H1 (cell line): ENCODE results near the gene CENPB. TPM values are rescaled to one million over a fixed set of nuclear protein-coding genes. Genes with fewer than 3 reads are reported as not detected.

ENCODE experiments used
- BACH1 ChIP-seq: IDR thresholded peaks from 2 replicates; pipeline ENCODE4 v1.6.1; 2012; ENCODE audit warnings: low read length, improper control_type of control experiment
- BCL11A ChIP-seq, 2 experiments: IDR thresholded peaks; one replicate each; pipeline ENCODE4 v1.6.1; 2011; ENCODE audit warnings: low read depth in 2 of 2, low read length in 2 of 2, mild to moderate bottlenecking in 2 of 2
- CBX5 ChIP-seq: fragments of 300-800, 300-1000 bp; sonication (generic); IDR thresholded peaks from 2 replicates; pipeline ENCODE4 v1.7.1; 2016; ENCODE audit warnings: antibody characterized with exemption, low read length, low read depth
- CBX8 ChIP-seq: fragments of 300-800, 300-1000 bp; sonication (generic); IDR thresholded peaks from 2 replicates; pipeline ENCODE4 v1.7.1; 2016; ENCODE audit warnings: low read depth, low read length, borderline replicate concordance
- CEBPB ChIP-seq: IDR thresholded peaks from 2 replicates; pipeline ENCODE4 v1.6.1; 2012; ENCODE audit warnings: low read depth, low read length
- CTBP2 ChIP-seq: IDR thresholded peaks from 2 replicates; pipeline ENCODE4 v1.7.0; 2011; ENCODE audit warnings: borderline replicate concordance, mild to moderate bottlenecking, moderate library complexity, mixed read lengths, low read length; ENCODE audit not compliant: insufficient read depth, insufficient read length
- EGR1 ChIP-seq: IDR thresholded peaks from 2 replicates; pipeline ENCODE4 v1.6.1; 2011; ENCODE audit warnings: low read depth, low read length, borderline replicate concordance
- EP300 ChIP-seq, 2 experiments: IDR thresholded peaks; 1 replicate in 1 of 2; 2 replicates in 1 of 2; pipeline ENCODE4 v1.6.1; 2011 to 2012; ENCODE audit warnings: low read depth in 2 of 2, low read length in 2 of 2, mild to moderate bottlenecking in 2 of 2, borderline replicate concordance in 1 of 2, inconsistent platforms in 1 of 2, moderate library complexity in 1 of 2
- GTF2F1 ChIP-seq: IDR thresholded peaks from 2 replicates; pipeline ENCODE4 v1.6.1; 2012; ENCODE audit warnings: low read depth, low read length, improper control_type of control experiment, borderline replicate concordance
- MAFK ChIP-seq: IDR thresholded peaks from 2 replicates; pipeline ENCODE4 v1.6.1; 2012; ENCODE audit warnings: low read depth, mild to moderate bottlenecking, improper control_type of control experiment, low read length
- MAX ChIP-seq: IDR thresholded peaks from 2 replicates; pipeline ENCODE4 v1.6.1; 2012; ENCODE audit warnings: inconsistent platforms
- POLR2AphosphoS5 ChIP-seq: IDR thresholded peaks from 2 replicates; pipeline ENCODE4 v1.6.1; 2011; ENCODE audit warnings: low read depth, low read length
- RFX5 ChIP-seq: IDR thresholded peaks from 2 replicates; pipeline ENCODE4 v1.6.1; 2011; ENCODE audit warnings: low read depth, low read length, improper control_type of control experiment, borderline replicate concordance
- SAP30 ChIP-seq: fragments of 300-600 bp; sonication (generic); IDR thresholded peaks from 2 replicates; pipeline ENCODE4 v1.7.1; 2012; ENCODE audit warnings: low read length, moderate library complexity, mild to moderate bottlenecking, inconsistent platforms; ENCODE audit not compliant: insufficient read depth, insufficient replicate concordance
- SP1 ChIP-seq: IDR thresholded peaks from 2 replicates; pipeline ENCODE4 v1.6.1; 2011; ENCODE audit warnings: low read depth, low read length
- SP2 ChIP-seq: IDR thresholded peaks from 2 replicates; pipeline ENCODE4 v1.6.1; 2012; ENCODE audit warnings: mild to moderate bottlenecking, low read length, inconsistent platforms
- SUZ12 ChIP-seq: fragments of 200-600 bp; sonication (generic); IDR thresholded peaks from 2 replicates; pipeline ENCODE4 v1.6.1; 2012; ENCODE audit warnings: mild to moderate bottlenecking, inconsistent platforms, low read length, moderate library complexity, mixed read lengths
- TAF1 ChIP-seq: IDR thresholded peaks from 2 replicates; pipeline ENCODE4 v1.6.1; 2011; ENCODE audit warnings: mild to moderate bottlenecking, low read depth, low read length
- TCF12 ChIP-seq: IDR thresholded peaks from 2 replicates; pipeline ENCODE4 v1.6.1; 2011; ENCODE audit warnings: low read depth, mild to moderate bottlenecking, low read length
- TEAD4 ChIP-seq: IDR thresholded peaks from 2 replicates; pipeline ENCODE4 v1.6.1; 2012; ENCODE audit warnings: low read depth, low read length, inconsistent platforms, mixed read lengths
- YY1 ChIP-seq: IDR thresholded peaks from 2 replicates; pipeline ENCODE4 v1.6.1; 2011; ENCODE audit warnings: low read depth, mild to moderate bottlenecking, low read length
- polyA plus RNA-seq, 7 experiments: library from polyadenylated mRNA; depleted of rRNA in 3 of 7; stranded (reverse) in 5 of 7; unstranded in 2 of 7; fragments of >200 nt in 5 of 7; fragments of 200-250 nt in 2 of 7; gene quantifications; 1 replicate in 5 of 7; 2 replicates in 1 of 7; 4 replicates in 1 of 7; pipeline versions ENCODE4 v1.2.1 to v1.2.3, GENCODE V29; 2011 to 2013; ENCODE audit warnings: missing spikeins in 2 of 7, mixed read lengths in 2 of 7
- total RNA-seq: library from RNA; stranded (reverse); fragmentation: NEBNext Ultra II Directional; extraction: Animal tissue kit (Norgen Biotek cat#: 25700); gene quantifications from 2 replicates; pipeline ENCODE4 v1.2.1, GENCODE V29; 2021
- TF ChIP-seq, protein P1 (sequence below): IDR thresholded peaks from 2 replicates; pipeline ENCODE4 v1.6.1; 2012; ENCODE audit warnings: low read length, inconsistent platforms

The CENPB gene
- total and polyA plus RNA-seq, 2 of the 8 experiments (the other 6 are each of a cell fraction or from before 2014, with no cell fraction given), result 17.7 to 51.6 TPM

DNA sequence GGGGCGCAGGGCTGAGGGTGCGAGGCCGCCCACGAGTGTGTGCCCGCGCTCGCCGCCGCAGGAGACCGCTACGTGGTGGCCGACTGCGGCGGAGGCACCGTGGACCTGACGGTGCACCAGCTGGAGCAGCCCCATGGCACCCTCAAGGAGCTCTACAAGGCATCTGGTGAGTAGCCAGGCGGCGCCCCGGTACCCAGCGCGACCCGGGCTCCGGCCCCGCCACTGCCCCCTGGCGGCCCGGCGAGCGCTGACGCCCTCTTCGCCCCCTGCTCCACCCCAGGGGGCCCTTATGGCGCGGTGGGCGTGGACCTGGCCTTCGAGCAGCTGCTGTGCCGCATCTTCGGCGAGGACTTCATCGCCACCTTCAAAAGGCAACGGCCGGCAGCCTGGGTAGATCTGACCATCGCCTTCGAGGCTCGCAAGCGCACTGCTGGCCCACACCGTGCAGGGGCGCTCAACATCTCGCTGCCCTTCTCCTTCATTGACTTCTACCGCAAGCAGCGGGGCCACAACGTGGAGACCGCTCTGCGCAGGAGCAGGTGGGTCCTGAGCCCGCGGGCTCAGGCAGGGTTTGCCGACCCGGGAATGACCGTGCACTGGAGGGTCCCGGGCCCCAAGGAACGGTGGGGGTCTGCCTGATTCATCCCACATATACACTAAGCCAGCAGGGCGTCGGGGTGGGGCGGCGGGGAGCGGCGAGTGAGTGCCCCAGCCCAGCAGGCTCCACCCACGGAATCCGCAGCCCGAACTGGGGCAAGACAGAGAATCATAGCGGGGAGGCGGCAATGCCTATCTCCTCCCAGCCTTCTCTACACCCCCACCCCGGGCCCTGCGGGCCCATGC is 36.6 kb downstream of the CENPB start (continued):
- no peak for TF ChIP-seq CBX5
- no peak for TF ChIP-seq RFX5
- no peak for TF ChIP-seq GTF2F1
- no peak for TF ChIP-seq SP1
- TF ChIP-seq, protein P1, sequence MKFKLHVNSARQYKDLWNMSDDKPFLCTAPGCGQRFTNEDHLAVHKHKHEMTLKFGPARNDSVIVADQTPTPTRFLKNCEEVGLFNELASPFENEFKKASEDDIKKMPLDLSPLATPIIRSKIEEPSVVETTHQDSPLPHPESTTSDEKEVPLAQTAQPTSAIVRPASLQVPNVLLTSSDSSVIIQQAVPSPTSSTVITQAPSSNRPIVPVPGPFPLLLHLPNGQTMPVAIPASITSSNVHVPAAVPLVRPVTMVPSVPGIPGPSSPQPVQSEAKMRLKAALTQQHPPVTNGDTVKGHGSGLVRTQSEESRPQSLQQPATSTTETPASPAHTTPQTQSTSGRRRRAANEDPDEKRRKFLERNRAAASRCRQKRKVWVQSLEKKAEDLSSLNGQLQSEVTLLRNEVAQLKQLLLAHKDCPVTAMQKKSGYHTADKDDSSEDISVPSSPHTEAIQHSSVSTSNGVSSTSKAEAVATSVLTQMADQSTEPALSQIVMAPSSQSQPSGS, result peak; percentile 66; the same call in 1 of the 2 replicates
- peak; percentile 71; the same call in 1 of the 2 replicates for TF ChIP-seq MAX
- TF ChIP-seq CTBP2, result no peak
- no peak for TF ChIP-seq BCL11A (IDR thresholded peaks at IDR 0.05; ENCODE audit: low read depth in 2 of 2, low read length in 2 of 2)
- TF ChIP-seq TEAD4, result no peak
- no peak for TF ChIP-seq MAFK
- TF ChIP-seq SAP30, result no peak
- TF ChIP-seq SUZ12, result no peak
- peak; percentile 63 for TF ChIP-seq TAF1
- no peak for TF ChIP-seq SP2
- no peak for TF ChIP-seq CBX8
- TF ChIP-seq TCF12, result 0 out of 2 replicates have a peak, but pooled peaks have one; percentile 2
- TF ChIP-seq EGR1, result no peak; the same call in 1 of the 2 replicates
- TF ChIP-seq CEBPB, result no peak
- no peak for TF ChIP-seq EP300 (IDR thresholded peaks at IDR 0.05; ENCODE audit: borderline replicate concordance in 1 of 2, low read depth in 2 of 2, low read length in 2 of 2)
- TF ChIP-seq YY1, result peak; percentile 69; the same call in 1 of the 2 replicates
- no peak for TF ChIP-seq BACH1
- no peak; the same call in 1 of the 2 replicates for TF ChIP-seq POLR2AphosphoS5
